ENCODE data around the gene CCNK.

CCNK gene

DNA sequence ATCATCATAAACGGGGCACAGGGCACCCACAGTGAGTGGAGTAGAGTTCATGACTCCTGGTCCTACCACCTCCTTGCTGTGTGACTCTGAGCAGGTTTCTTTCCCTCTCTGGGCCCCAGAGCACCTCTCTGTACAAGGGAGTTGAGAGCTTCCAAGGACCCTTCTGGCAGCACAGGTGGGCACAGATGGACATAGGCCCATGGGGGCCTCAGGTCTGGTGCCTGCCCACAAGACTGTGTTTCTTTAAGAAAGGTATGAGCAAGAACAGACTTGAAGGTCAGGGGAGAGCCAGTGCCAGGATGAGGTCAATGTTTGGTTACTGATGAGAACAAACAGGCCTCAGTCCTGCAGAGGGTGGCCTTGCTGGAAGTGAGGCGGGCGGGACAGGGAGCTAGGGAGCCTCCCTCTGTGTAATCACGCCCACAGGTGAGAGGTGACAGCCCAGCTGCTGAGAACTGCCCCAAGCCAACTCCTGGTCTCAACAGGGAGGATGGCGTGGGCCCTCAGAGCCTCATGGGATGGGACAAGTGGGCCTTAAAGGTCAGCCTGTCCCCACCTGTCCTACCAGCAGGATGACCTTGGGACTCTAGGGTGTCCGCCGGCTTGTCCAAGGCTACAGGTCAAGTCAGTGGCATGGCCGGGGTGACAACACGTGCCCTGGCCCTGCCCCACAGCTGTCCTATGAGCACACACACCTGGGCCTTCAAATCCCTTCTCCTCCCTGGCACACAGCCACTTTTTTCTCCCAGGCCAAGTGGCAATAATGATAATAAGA is 73.7 kb downstream of the CCNK start:
- H3K36me3 ChIP-seq (ENCODE audit: insufficient read depth, low read length): no peaks in the 10 kb centered on the region
- H3K4me2 ChIP-seq (ENCODE audit: low read depth, low read length, poor library complexity, severe bottlenecking): no peak overlapping the region
- no peaks in the 10 kb centered on the region for H3F3A ChIP-seq (ENCODE audit: low read depth)
- no peaks in the 10 kb centered on the region for H4K20me1 ChIP-seq (ENCODE audit: insufficient read depth, low read length, poor library complexity, severe bottlenecking)
- no peak overlapping the region for H3K4me3 ChIP-seq (ENCODE audit: low read length, poor library complexity, severe bottlenecking)
- no peaks in the 10 kb centered on the region for H3K4me1 ChIP-seq (ENCODE audit: insufficient read depth, low read length, poor library complexity, severe bottlenecking)
- no peak overlapping the region for H2AFZ ChIP-seq (ENCODE audit: low read length)
- H3K9me3 ChIP-seq (ENCODE audit: insufficient read depth, low read depth, low read length): no peaks in the 10 kb centered on the region
- no peaks in the 10 kb centered on the region for H3K9me2 ChIP-seq (replicated peaks; ENCODE audit: low read depth, low read length)
- peaks cover 24% of the 10 kb centered on the region; the same call in 1 of the 2 replicates for H3K79me2 ChIP-seq (ENCODE audit: insufficient read depth, low read length)
- TF ChIP-seq, protein P1, sequence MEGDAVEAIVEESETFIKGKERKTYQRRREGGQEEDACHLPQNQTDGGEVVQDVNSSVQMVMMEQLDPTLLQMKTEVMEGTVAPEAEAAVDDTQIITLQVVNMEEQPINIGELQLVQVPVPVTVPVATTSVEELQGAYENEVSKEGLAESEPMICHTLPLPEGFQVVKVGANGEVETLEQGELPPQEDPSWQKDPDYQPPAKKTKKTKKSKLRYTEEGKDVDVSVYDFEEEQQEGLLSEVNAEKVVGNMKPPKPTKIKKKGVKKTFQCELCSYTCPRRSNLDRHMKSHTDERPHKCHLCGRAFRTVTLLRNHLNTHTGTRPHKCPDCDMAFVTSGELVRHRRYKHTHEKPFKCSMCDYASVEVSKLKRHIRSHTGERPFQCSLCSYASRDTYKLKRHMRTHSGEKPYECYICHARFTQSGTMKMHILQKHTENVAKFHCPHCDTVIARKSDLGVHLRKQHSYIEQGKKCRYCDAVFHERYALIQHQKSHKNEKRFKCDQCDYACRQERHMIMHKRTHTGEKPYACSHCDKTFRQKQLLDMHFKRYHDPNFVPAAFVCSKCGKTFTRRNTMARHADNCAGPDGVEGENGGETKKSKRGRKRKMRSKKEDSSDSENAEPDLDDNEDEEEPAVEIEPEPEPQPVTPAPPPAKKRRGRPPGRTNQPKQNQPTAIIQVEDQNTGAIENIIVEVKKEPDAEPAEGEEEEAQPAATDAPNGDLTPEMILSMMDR (conservative IDR thresholded peaks at IDR 0.05; ENCODE audit: low read length): no peak
- no peak for TF ChIP-seq EZH2phosphoT487 (IDR thresholded peaks at IDR 0.05; ENCODE audit: borderline replicate concordance)
- no peak overlapping the region for H3K9ac ChIP-seq (ENCODE audit: low read depth, low read length, poor library complexity, severe bottlenecking)
- no peaks in the 10 kb centered on the region for H3K27me3 ChIP-seq (ENCODE audit: insufficient read depth, low read length, poor library complexity, severe bottlenecking)

DNA sequence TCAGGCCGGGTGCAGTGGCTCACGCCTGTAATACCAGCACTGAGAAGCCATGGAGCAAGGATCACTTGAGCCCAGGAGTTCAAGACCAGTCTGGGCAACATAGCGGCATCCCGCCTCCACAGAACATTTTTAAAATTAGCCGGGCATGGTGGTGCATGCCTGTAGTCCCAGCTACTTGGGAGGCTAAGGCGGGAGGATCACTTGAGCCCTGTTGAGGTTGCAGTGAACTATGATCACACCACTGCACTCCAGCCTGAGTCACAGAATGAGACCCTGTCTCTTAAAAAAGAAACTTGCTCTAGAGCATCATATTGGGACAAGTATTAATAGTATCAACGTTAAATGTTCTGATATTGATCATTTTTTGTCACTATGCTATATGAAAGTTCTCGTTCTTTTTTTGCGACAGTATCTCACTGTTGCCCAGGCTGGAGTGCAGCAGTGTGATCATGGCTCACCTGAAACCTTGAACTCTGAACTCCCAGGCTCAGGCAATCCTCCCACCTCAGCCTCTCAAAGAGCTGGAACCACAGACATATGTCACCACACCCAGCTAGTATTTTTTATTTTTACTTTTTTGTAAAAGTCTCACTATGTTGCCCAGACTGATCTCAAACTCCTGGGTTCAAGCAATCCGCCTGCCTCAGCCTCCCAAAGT is 75.1 kb downstream of the CCNK start:
- TF ChIP-seq, protein P1 (conservative IDR thresholded peaks at IDR 0.05; ENCODE audit: low read length): no peak
- TF ChIP-seq EZH2phosphoT487 (IDR thresholded peaks at IDR 0.05; ENCODE audit: borderline replicate concordance): no peak
- Histone ChIP-seq H4K20me1 (ENCODE audit: insufficient read depth, low read length, poor library complexity, severe bottlenecking) (no peaks in the 10 kb centered on the region), H3K27me3 (ENCODE audit: insufficient read depth, low read length, poor library complexity, severe bottlenecking) (no peaks in the 10 kb centered on the region), H2AFZ (ENCODE audit: low read length) (no peak overlapping the region), H3K79me2 (ENCODE audit: insufficient read depth, low read length) (peaks cover 22% of the 10 kb centered on the region; the same call in 1 of the 2 replicates), H3K4me2 (ENCODE audit: low read depth, low read length, poor library complexity, severe bottlenecking) (no peak overlapping the region), H3K9ac (ENCODE audit: low read depth, low read length, poor library complexity, severe bottlenecking) (no peak overlapping the region), H3K4me1 (ENCODE audit: insufficient read depth, low read length, poor library complexity, severe bottlenecking) (no peaks in the 10 kb centered on the region), H3K9me2 (replicated peaks; ENCODE audit: low read depth, low read length) (no peaks in the 10 kb centered on the region), H3K4me3 (ENCODE audit: low read length, poor library complexity, severe bottlenecking) (no peak overlapping the region), H3F3A (ENCODE audit: low read depth) (no peaks in the 10 kb centered on the region), H3K36me3 (ENCODE audit: insufficient read depth, low read length) (no peaks in the 10 kb centered on the region), H3K9me3 (ENCODE audit: insufficient read depth, low read depth, low read length) (no peaks in the 10 kb centered on the region)

DNA sequence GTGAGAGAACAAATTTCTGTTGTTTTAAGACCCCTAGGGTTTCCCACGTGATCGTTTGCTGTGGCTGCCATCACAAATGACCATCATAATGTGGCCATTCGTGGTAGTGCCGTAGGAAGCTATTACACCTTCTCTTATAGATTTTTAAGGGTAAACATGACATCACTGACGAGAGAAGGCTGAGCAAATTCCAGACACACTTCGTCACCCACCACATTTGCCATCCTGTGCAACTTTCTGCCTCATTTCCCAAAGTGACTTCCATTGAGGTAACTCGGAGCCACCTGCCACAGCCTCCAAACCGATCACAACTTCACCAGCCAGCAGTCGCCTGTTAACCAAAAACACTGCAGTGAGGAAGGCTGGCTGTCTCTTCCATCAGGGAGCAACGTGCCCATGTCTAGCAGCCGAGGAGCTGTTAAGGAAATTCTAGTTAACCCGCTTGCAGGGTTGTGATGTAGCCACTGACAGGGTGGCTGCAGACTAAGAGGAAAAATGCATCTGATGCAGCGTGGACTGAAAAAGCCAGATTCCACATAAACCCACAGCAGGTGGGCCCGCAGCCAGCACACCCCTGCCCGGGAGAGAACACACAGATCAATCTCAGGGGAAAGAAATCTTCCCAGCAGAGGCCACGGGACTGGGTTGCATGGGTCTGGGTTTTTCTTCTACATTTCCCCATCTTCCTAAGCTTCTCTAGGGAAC is 78.2 kb downstream of the CCNK start:
- Histone ChIP-seq H3K27me3 (ENCODE audit: insufficient read depth, low read length, poor library complexity, severe bottlenecking) (no peaks in the 10 kb centered on the region), H3K9me2 (replicated peaks; ENCODE audit: low read depth, low read length) (no peaks in the 10 kb centered on the region), H4K20me1 (ENCODE audit: insufficient read depth, low read length, poor library complexity, severe bottlenecking) (no peaks in the 10 kb centered on the region), H3K36me3 (ENCODE audit: insufficient read depth, low read length) (no peaks in the 10 kb centered on the region), H3F3A (ENCODE audit: low read depth) (no peaks in the 10 kb centered on the region), H3K9me3 (ENCODE audit: insufficient read depth, low read depth, low read length) (no peaks in the 10 kb centered on the region), H3K4me2 (ENCODE audit: low read depth, low read length, poor library complexity, severe bottlenecking) (no peak overlapping the region), H3K79me2 (ENCODE audit: insufficient read depth, low read length) (peaks cover 28% of the 10 kb centered on the region; the same call in 1 of the 2 replicates), H3K4me1 (ENCODE audit: insufficient read depth, low read length, poor library complexity, severe bottlenecking) (no peaks in the 10 kb centered on the region), H3K4me3 (ENCODE audit: low read length, poor library complexity, severe bottlenecking) (no peak overlapping the region), H2AFZ (ENCODE audit: low read length) (no peak overlapping the region), H3K9ac (ENCODE audit: low read depth, low read length, poor library complexity, severe bottlenecking) (no peak overlapping the region)
- TF ChIP-seq, protein P1 (conservative IDR thresholded peaks at IDR 0.05; ENCODE audit: low read length): no peak
- TF ChIP-seq EZH2phosphoT487 (IDR thresholded peaks at IDR 0.05; ENCODE audit: borderline replicate concordance): no peak

Data from Loucy (cell line).